Stimulated activated CD4-positive, alpha-beta T cell treated with anti-CD3 and anti-CD28 coated beads, Interleukin-4, amount 100 ng/mL, for 24 hours (primary cell): Measurements from ENCODE around the gene ADCK2.
"Not testable (repeated sequence)": the region's sequence is repeated elsewhere in the genome, so short reads cannot be mapped to it uniquely, and the experiment has no call there.

ENCODE experiments used
- DNase-seq: peaks from one replicate; pipeline ENCODE4 v3.0.0-alpha.2; 2020

Gene ADCK2

DNA sequence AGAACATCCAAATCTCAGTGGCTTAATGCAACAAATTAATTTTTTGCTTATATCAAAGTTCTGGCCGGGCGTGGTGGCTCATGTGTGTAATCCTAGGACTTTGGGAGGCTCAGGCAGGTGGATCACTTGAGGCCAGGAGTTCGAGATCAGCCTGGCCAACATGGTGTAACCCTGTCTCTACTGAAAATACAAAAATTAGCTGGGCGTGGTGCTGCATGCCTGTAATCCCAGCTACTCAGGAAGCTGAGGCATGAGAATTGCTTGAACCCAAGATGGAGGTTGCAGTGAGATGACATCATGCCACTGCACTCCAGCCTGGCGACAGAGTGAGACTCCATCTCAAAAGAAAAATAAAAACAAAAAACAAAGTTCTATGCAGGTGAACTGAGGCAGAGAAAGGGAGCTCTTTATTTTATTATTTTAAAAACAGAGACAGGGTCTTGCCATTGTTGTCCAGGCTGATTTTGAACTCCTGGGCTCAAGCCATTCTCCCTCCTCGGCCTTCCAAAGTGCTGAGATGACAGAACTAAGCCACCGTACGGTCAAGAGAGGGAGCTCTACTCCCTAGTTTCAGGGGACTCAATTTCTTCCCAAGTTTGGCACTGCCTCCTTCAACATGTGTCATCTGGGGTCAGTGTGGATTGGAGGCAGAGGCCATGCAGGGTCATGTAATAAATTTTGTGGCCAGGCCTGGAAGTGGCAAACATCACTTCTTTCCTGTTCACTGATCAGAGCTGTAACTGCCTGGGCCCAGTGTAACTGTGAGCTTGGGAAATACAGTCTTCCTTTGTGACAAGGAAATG, 2.4 kb downstream of the ADCK2 start:
- DNase-seq = no peak

DNA sequence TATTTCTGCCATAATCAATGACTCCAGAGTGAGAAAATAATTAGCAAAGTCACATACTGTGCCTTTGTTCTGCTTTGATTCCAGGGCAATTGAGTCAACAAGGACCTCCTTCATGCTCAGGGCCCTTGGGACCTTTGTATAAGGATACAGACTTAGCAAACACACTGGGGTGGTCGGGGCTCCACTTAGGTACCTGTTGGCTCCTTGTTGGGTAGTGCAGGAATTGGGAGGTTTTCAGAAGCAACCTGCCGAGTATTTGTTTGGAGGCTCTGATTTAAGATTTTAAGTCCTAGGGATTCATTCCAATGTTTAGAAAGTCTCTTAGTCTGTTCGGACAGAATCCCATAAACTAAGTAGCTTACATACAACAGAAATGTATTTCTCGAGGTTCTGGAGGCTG, 3.0 kb downstream of the ADCK2 start:
- DNase-seq = no peak

DNA sequence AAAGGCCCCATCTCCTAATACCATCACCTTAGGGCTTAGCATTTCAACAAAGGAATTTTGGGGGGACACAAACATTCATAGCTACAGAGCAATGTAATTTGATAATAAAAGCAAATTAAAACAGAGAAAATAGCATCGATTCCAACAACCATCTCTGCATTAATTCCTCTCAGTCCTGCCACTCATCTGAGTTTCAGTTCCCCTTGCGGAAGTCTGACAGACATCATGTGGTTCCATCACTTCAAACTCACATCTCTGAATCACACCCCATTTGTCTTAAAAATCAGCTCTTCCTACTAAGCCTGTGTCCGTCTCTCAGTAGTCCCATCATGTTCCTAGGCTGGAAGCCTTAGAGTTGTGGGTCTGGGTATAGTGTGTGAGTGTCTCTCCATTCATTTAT, 3.6 kb downstream of the ADCK2 start:
- DNase-seq = no peak

DNA sequence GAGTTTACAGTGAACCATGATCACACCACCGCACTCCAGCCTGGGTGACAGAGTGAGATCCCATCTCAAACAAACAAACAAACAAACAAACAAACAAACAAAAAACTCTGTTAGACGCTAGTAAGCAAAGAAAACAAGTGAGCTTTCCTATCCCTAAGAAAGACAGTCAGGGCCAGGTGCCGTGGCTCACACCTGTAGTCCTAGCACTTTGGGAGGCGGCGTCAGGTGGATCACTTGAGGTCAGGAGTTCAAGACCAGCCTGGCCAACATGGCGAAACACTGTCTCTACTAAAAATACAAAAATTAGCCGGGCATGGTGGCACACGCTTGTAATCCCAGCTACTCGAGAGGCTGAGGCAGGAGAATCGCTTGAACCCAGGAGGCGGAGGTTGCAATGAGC, 4.2 kb downstream of the ADCK2 start:
- not testable (repeated sequence) for DNase-seq

DNA sequence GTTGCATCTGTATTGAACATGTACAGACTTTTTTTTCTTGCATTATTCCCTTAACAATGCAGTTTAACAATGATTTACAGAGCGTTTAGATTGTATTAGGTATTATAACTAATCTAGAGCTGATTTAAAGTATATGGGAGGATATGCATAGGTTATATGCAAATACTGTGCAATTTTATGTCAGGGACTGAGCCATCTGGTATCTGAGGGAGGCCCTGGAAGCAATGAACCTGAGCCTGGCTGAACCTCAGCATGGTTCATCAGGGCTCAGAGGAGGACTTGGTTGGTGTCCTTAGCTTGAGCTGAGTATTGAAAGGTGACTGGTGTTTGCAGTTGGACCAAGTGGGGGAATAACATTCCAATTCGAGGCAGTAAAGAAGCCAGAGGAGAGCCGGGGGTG, 4.8 kb downstream of the ADCK2 start:
- no peak for DNase-seq

DNA sequence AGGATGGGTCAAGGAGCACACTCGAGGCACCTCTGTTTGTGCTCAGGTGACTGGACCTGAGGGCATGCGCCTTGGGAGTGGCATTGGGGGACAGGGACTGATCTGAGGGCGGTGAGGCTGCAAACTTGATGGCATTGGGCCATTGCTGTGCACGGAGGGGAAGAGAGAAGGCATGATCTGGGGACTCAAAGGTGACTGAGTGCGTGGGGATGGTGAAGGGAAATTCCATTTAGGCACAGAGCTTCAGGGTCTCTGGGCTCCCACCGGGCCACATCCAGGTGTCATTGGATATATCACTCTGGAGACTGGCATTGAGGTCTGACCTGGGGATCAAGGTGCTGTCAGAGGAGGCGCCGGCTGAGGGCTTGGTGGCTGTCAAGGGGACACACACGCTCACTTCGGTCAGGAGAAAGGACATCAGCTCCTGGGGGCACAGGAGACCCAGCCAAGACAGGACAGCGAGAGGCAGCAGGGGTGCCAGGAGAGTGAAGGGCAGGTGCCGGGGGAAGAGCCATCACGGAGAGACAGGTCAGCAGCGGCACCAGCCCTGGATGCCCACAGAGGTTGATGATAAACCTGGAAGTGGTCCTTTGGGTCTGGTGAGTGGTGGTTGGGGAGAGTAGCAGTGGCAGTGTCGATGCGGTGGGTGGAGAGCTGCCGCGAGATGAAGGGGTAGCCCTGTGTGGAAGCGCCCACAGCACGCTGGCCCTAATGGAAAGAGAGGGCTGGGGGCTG, 5.5 kb downstream of the ADCK2 start:
- no peak for DNase-seq

DNA sequence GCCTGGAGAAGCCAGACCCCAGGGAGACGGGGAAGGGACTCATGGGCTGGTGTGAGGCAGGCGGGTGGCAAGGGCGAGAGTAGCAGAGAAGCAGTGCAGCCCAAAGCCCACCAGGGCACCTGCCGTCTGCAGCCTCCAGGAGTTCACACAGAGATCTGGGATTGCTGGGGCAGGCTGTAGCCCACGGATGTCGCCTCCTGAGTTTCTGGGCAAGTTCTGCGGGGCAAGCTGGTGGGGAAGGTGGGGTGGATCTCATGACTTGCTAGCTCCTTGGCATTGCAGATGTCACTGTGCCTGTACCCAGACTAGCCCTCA, 6.0 kb downstream of the ADCK2 start:
- DNase-seq = no peak

DNA sequence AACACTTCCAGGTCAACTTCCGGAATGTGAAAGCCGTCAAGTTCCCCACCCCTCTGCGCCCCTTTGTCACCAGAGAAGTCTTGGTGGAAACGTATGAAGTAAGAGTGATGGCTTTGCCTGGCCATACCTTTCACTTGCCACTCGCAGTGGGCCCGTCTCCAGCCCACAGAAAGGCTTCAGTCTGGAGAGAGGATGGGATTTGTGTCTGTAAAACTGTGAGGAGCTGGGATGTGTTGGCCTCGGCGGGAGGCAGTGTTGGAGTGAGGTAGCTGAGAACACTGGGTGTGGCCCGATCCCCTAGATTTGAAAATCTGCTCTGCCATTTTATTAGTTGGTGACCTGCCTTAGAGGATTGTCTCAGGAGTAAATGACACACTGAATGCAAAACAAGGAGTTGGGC, 6.4 kb downstream of the ADCK2 start:
- no peak for DNase-seq

DNA sequence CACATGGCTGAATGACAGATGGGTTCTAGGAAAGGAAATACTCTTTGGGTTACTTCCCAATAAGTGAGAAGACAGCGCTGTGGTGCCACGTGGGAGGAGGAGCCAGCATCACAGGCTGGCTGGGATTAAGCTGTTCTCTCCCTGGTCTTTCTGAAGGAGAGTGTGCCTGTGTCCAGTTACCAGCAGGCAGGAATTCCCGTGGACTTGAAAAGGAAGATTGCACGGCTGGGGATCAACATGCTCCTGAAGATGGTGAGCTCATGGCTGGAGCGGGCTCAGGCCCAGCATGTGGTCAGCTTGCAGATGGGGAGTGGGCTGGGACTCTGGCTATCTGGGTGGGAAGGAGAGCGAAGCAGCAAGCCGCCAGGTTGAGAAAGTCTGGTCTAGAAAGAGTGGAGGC, 8.1 kb downstream of the ADCK2 start:
- DNase-seq = no peak

DNA sequence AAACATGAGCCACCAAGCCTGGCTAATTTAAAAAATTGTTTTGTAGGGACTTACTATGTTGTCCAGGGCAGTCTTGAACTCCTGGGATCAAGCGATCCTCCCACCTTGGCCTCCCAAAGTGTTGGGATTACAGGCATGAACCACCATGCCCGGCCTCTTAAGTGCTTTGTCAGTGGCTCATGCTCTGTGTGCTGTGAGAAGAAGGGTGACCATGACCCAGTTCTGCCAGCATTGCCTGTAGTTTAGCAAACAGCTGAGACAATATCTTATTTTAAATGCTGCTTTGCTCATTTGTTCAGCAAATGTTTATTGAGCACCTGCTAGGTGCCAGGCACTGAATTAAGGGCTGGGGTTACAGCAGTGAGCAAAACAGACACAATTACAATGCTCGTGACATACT, 9.0 kb downstream of the ADCK2 start:
- no peak for DNase-seq

DNA sequence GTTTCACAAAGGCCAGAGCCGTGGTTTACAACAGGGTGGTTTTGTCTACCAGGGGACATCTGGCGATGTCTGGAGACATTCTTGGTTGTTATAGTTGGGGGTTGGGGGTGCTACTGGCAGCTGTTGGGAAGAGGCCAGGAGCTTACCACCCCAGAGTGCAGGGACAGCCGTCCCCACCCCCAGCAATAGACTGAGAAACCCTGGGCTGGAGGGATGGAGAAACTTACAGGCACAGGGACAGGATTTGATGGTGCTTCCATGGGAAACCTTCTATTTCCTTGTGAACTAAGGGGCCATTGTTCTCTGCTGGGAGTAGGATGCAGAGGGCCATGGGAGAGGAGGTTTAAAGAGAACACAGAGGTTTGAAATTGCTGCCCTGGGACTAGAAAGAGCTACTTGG, 10.9 kb downstream of the ADCK2 start:
- no peak for DNase-seq

DNA sequence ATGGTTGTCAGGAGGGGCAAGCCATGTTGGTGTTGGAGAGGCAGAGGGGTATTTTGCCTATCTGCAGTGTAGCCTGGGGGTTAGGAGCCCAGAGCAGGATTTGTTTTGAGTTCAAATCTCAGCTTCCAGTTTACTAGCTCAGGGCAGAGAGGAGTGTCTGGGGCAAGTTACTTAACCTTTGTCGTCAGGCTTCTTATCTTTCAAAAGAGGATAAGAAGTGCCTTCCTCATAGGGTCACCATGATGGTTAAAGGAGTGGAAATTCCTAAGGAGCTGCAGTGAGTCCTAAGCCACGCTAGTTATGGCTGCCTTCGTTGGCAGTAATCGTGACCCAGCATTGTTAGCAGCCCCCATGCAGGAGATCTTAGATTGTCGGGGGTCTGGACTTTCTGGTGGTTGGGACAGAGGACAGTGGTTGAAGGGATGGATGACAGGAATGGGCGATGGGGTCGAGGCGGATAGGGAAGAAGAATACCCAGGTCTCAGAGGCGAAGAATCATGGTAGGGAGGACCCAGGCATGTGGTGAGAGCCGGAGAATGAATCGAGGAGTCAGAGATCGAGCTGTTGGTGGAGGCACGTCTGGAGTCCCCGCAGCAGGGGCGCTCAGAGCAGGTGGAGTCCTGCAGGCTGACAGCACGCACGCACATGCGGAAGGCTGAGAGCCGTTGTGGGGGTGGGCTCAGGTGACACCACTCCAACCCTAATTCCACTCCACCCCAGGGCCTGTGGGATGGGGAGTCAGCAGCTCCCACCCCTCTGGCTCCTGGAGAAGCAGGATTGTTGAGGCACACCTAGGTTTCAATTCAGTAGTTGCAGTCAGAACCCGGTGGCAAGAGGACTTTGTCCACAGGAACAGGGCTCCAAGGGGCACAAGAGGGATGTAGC, 11.6 kb downstream of the ADCK2 start:
- DNase-seq = no peak

DNA sequence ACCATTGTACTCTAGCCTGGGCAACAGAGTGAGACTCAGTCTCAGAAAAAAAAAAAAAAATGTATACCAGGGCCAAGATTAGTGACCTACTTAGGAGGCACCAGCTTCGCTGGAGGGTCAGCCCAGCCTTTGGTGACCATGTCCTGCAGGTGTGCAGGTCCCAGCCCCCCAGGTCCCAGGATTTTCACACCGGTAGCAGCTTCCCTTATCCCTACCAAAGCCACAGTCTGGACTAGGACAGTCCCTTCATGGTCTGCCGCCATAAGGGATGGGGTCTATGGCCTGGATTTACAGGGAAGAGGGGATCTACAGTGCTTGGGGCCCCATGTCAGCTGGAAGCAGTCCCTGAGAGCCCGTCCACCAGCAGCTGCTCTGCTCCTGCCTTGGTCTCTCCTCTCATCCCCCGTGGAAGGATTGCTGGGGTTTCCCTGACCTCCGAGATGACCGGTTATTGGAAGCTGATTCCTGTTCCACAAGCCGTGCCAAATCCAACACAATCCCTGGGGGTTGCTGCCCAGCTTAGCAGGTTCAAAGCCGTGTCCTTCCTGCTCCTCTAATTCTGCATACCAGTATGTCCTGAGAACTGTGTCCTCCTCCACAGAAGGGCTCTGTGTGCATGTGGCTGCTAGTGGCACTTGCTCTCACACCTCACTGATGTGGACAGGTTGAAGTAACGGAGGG, 12.8 kb downstream of the ADCK2 start:
- DNase-seq = no peak

DNA sequence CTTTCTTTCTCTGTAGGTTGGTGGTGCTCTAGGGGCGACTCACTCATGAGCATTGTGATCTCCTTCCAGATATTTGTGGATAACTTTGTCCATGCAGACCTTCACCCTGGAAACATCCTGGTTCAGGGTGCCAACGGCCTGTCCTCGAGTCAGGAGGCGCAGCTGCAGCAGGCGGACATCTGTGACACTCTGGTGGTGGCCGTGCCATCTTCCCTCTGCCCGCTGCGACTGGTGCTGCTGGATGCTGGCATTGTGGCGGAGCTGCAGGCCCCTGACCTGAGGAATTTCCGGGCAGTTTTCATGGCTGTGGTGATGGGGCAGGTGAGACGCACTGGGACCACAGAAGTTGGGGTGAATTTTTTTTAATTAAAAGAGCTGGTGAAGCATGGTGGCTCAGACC, 14.2 kb downstream of the ADCK2 start:
- no peak for DNase-seq

DNA sequence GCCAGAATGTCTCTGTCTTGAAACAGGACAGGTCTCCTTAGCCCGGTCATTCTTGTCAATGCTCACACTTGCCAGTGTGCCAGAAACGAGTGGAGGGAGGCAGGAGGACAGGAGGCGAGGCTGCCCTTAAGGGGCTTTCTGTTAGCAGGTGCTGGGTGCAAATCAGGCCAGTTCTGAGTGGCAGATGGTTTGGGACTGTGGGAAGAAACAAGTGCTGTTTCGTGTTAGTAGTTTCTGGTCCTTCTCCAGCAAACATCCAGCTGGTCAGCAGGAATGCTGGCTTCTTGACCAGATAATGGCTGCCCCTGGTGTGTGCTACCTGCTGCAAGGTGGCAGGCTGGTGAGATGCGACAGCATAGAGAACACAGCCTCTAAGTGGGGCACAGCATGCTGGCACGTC, 15.6 kb downstream of the ADCK2 start:
- DNase-seq = no peak

DNA sequence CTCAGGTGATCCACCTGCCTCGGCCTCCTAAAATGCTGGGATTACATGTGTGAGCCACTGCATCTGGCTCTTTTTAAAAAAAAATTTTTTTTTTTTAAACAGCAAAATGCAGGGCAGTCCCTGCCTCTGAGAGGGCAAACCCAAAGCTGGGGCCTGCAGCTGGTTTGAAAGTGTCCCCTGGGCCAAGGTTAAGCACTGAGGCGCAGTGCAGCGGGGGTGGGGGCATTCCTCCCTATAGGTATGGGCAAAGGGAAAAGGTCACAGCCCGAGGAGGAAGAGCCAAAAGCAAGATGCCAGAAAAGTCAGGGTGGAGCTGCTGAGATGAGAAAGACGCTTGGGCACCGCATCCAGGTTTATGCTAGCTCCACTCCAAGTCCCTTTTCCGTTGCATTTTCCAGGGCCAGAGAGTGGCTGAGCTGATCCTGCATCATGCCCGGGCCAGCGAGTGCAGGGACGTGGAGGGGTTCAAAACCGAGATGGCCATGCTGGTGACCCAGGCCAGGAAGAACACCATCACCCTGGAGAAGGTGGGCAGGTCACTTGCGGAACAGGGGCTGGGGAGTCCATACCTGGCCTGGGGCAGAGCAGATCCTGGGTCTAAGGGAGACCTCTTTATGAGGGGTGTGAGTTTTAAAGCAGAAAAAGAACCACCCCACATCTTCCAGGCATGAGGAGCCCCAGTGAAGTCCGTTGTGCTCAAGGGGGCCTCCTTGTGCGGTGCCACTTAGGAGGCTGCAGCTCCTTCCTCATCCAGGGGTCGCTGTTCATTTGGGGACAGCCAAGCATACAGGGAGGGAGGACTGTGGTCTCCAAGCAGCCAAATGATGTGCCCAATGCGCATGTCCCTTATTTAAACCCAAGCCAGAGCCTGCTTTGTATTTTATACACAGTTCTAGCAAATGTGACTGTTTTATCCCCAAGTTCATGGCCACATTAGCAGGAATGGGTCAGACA, 16.7 kb downstream of the ADCK2 start:
- peak; percentile 2 for DNase-seq

DNA sequence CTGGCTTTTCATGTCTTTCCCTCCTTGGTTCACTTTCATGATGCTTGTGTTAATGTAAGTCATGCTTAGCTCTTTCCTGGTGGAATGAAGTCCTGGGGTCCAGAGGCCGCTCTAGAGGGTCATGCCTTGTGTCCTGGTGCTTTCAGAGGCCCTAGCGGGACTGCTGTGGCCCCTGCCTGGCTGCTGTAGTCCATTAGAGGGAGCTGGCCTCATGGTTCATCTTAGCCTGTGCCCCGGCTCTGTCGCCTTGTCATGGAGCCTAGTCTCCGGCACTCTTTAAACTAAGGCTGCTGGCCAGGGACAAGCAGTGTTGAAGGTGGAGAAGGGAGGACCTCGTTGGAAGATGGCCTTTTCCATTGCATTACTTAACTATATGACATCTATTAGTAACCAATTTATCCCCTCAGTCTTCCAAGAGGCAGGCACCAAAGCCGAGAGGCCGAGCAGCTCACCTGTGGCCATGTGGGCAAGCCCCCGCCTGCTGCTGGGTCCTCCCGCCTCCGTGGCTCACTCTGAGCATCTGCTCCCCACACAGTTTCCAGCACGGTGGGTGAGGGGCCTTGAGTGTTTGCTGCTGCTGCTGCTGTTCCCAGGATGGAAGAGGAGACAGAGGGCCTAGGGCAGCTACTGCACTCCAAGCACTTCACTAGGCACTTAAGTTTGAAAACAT, 18.8 kb downstream of the ADCK2 start:
- no peak for DNase-seq

DNA sequence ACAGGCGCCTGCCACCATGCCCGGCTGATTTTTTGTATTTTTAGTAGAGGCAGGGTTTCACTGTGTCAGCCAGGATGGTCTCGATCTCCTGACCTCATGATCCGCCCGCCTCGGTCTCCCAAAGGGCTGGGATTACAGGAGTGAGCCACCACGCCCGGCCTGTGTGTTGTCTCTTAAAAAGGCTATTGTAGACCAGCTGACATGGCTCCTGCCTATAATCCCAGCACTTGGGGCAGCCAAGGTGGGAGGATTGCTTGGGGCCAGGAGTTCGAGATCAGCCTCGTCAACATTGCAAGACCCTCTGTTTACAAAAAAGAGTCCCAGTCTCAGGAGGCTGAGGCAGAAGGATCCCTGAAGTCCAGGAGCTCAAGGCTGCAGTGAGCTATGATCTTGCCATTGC, 21.1 kb downstream of the ADCK2 start:
- not testable (repeated sequence) for DNase-seq

DNA sequence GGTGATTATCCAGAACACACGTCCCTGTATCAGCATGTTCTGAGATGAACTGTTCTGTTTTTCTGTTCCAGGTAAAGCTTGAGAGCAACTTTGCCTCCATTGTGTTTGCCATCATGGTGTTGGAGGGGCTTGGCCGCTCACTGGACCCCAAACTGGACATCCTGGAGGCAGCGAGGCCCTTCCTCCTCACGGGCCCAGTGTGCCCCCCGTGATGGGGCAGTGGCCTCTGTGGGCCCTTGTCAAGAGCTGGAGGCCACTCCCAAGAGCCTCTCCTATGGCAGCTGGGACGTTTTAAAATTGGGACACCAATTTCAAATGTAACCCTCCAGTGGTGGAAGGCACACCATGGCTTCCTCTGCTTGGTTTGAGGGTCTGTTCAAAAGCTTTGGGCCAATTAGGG, 21.8 kb downstream of the ADCK2 start:
- DNase-seq = no peak

DNA sequence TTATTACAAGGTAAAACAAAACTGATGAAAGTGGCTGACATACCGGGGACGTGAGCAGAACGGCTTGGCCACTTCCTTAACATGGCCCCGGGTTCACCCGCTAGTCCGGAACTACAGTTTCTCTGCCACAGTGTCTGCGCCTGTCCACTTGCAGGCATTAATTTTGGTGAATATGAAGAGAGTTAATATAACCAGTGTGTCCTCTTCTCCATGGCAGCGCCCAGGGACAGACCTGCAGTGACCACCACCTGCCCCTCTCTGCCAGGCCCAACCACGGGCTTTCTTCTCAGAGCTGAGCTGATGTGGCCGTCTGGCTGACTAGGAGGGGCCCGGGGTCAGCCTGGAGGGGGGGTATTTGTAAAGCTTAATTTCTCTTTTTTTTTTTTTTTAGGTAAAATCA, 22.6 kb downstream of the ADCK2 start:
- DNase-seq = no peak

DNA sequence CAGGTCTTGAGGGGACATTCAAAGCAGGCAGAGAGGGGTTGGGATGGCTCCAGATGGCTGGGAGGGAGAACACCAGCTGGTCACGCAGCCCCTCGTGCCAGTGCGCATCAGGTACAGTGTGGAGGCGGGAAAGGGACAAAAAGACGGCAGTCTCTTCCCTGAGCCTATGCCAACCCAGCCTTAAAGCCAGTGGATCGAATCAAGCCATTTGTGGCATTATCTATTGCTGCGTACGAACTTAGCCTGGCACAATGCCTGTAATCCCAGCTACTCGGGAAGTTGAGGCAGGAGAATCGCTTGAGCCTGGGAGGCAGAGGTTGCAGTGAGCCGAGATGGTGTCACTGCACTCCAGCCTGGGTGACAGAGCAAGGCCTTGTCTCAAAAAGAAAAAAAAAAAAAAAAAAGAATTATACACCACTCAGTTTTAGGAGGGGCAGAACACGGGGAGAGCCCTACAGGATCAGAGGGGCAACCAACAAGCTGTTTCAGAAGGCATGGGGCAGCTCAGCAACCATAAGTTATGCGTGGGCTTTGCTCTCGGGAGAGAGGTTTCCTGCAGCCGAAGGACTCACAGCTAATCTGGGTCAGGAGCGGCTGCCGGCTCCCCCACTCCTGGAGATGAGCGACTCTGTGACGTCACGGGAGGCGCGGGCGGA, 23.4 kb downstream of the ADCK2 start:
- DNase-seq = peak; percentile 94
